ENCODE measurements around the gene RPS6KA2. TPM values are rescaled to one million over a fixed set of nuclear protein-coding genes. Genes with fewer than 3 reads are reported as not detected.

RPS6KA2 gene
- total RNA-seq, 2 experiments from 2014 or later: 9.3 to 10.9 TPM

DNA sequence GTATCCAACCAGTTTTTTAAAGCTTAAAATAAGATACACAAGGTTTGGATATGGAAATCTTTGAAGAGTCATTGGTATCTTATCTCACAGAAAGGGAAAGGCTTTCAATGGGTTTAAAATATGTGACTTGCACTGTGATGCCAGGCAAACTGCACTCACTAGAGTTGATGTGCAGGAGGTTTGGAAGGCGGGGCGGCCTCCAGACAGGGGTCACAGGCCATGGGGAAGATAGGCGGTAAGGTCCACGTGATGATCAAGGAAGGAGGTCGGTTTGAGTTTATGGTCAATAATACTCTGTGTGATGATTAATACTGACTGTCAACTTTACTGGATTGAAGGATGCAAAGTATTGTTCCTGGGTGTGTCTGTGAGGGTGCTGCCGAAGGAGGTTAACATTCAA is 31.1 kb downstream of the RPS6KA2 start:
- ChIA-PET CTCF (no interaction called here), POLR2A (no interaction called here)
- Mint-ChIP-seq H3K36me3 (ENCODE audit: low read depth) (peaks cover 1% of the 10 kb centered on the region), H3K9me3 (ENCODE audit: low read depth) (no peaks in the 10 kb centered on the region), H3K27me3 (no peaks in the 10 kb centered on the region), H3K27ac (no peak overlapping the region), H3K4me1 (no peaks in the 10 kb centered on the region), H3K4me3 (no peak overlapping the region)
- intact Hi-C loops (cut with DNase I, micrococcal nuclease): no loop called here
- ATAC-seq (no peak), DNase-seq (no peak)

DNA sequence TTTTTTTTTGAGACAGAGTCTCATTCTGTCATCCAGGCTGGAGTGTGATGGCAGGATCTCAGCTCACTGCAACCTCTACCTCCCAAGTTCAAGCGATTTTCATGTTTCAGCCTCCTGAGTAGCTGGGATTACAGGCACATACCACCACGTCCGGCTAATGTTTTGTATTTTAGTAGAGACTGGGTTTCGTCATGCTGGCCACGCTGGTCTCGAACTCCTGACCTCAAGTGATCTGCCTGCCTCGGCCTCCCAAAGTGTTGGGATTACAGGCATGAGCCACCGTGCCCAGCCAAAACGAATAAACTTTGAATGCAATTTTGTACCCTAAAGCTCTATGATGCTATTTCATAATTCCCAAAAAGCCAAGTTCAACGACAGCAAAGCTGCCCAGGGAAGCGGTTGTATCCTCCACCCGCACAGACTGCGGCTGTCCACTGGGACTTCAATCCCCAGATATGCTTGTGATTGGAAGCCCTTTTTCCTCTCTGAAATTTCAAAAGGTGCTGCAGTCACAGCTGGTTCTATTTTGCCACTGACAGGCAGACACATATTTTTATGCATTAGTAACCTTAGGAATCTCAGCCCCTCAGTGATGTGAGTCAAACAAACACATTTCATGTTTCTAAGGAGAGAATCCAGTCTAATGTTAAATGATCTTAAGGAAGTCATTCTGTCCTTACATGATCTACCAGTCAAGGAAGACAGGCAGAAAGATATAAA is 31.8 kb downstream of the RPS6KA2 start:
- H3K9me3 Mint-ChIP-seq (ENCODE audit: low read depth): no peaks in the 10 kb centered on the region
- CTCF ChIA-PET: no interaction called here
- H3K4me1 Mint-ChIP-seq: no peaks in the 10 kb centered on the region
- H3K4me3 Mint-ChIP-seq: no peak overlapping the region
- H3K27ac Mint-ChIP-seq: no peak overlapping the region
- ATAC-seq: no peak
- POLR2A ChIA-PET: no interaction called here
- no peaks in the 10 kb centered on the region for H3K27me3 Mint-ChIP-seq
- no peak for DNase-seq
- peaks cover 1% of the 10 kb centered on the region for H3K36me3 Mint-ChIP-seq (ENCODE audit: low read depth)
- intact Hi-C loops (cut with DNase I, micrococcal nuclease): no loop called here

DNA sequence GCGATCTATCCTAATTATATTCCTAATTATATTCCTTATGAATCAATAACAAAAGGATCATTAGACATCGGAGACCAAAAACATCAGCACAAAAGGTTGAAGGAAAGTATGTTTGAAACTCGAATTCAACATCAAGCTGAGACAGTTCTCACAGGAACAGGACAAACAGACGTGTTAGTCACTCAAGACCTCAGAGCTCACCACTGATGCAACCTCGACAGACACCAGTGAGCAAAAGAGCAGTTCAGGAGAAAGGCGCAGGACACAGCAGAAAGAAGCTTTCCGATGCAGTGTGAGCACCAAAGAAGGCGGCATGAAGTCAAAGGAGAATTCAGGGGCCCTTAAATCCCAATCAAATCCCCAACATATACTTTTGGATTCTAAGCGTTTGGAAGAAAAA is 34.2 kb downstream of the RPS6KA2 start:
- POLR2A ChIA-PET: no interaction called here
- no peaks in the 10 kb centered on the region for H3K9me3 Mint-ChIP-seq (ENCODE audit: low read depth)
- no peak overlapping the region for H3K27ac Mint-ChIP-seq
- peaks cover 1% of the 10 kb centered on the region for H3K36me3 Mint-ChIP-seq (ENCODE audit: low read depth)
- DNase-seq: no peak
- CTCF ChIA-PET: no interaction called here
- intact Hi-C loops (cut with DNase I, micrococcal nuclease): no loop called here
- no peak overlapping the region for H3K4me3 Mint-ChIP-seq
- no peaks in the 10 kb centered on the region for H3K27me3 Mint-ChIP-seq
- peaks cover 19% of the 10 kb centered on the region for H3K4me1 Mint-ChIP-seq
- ATAC-seq: no peak

DNA sequence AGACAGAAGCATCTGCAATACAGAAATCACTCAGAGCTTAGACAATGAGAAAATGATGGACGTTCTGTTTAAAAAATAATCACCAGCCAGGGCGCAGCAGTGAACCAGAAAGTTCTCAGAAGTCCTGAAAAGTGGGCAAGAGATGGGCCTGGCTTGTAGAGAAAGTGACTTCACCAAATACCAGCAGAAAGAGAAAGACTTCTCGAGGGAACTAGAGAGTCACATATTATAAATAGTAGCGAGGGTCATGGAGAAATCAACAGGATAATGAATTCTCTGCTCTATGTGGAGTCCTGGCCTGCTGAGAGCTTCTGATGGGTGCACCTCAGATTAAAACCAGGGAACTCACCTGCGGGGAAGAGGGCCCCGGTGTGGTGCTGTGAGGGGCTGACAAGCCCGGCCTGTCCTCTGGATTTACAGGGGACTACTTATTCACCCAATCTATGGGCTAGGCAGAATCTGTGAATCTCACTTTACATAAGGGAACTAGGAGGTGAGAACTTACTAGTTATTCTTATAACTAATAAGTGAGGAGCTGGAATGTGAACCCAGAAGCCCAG is 35.0 kb downstream of the RPS6KA2 start:
- H3K9me3 Mint-ChIP-seq (ENCODE audit: low read depth): no peaks in the 10 kb centered on the region
- CTCF ChIA-PET: interaction anchor here (0.5 to 0.8 kb wide), 2 partner anchors 59 to 759 kb away, joined by 3 read pairs; no protein-coding TSS in a partner anchor
- no peak overlapping the region for H3K27ac Mint-ChIP-seq
- no peak for ATAC-seq
- H3K4me1 Mint-ChIP-seq: peaks cover 20% of the 10 kb centered on the region
- H3K27me3 Mint-ChIP-seq: no peaks in the 10 kb centered on the region
- no peak overlapping the region for H3K4me3 Mint-ChIP-seq
- intact Hi-C loops (cut with DNase I, micrococcal nuclease): no loop called here
- no peaks in the 10 kb centered on the region for H3K36me3 Mint-ChIP-seq (ENCODE audit: low read depth)
- DNase-seq: no peak
- POLR2A ChIA-PET: no interaction called here

DNA sequence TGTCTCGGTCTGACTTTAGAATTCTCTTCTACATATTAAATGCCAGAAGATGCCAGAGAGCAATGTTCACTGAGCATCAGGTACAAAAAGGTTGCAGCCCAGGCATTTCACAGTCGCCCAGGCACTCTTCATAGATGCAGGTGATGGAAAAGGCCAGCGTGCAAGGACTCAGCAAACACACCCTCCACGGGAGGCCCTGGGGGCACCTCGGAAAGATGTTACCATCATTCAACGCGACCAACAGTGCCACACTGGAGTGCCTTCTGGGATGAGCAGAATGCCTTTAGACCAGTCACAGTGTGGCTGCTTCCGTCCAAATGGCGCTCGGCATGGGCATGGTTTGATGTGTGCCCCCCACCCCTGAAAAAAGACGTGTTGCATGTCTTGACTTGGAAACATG is 36.0 kb downstream of the RPS6KA2 start:
- H3K4me3 Mint-ChIP-seq: no peak overlapping the region
- POLR2A ChIA-PET: no interaction called here
- no peaks in the 10 kb centered on the region for H3K27me3 Mint-ChIP-seq
- H3K27ac Mint-ChIP-seq: no peak overlapping the region
- peaks cover 20% of the 10 kb centered on the region for H3K4me1 Mint-ChIP-seq
- H3K36me3 Mint-ChIP-seq (ENCODE audit: low read depth): no peaks in the 10 kb centered on the region
- ATAC-seq (no peak), DNase-seq (no peak)
- no peaks in the 10 kb centered on the region for H3K9me3 Mint-ChIP-seq (ENCODE audit: low read depth)
- CTCF ChIA-PET: no interaction called here
- intact Hi-C loops (cut with DNase I, micrococcal nuclease): no loop called here

DNA sequence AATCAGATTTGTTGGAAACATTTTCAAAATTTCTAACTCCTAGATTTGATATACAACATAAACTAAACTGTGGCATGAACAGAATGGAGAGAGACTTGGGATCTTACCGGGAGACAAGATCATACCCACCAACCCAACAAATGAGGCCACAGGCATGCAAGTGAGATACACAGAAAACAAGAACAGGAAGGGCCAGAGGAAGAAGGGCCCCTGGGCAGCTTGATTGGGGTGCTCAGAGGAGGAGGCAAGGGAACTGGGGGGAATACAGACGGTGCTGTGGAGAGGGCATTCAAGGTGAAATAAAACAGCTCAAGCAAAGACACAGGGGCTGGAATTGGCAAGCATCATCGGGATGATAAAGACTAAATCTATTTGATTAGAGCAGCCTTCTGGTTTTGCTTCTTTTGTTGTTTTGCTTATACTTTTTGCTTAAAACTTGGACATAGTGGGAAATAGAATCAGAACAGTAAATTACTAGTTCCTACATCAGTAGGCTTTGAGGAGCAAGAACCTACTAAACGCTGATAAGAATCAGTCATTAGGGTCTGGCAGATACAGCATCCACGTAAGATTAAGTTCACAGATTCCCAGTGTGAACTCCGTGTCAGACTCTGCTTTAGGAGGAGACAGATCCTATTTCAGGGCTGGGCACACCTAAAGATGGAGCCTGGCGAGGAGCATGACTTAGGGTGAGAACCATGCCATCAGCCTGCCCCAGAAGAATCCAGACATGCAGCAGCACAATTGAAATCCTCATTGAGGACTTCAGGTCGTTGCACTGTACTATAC is 37.1 kb downstream of the RPS6KA2 start:
- Mint-ChIP-seq H3K27me3 (no peaks in the 10 kb centered on the region), H3K36me3 (ENCODE audit: low read depth) (no peaks in the 10 kb centered on the region), H3K9me3 (ENCODE audit: low read depth) (no peaks in the 10 kb centered on the region), H3K4me3 (no peak overlapping the region), H3K4me1 (peaks cover 20% of the 10 kb centered on the region), H3K27ac (no peak overlapping the region)
- ChIA-PET CTCF (no interaction called here), POLR2A (no interaction called here)
- intact Hi-C loops (cut with DNase I, micrococcal nuclease): no loop called here
- DNase-seq (no peak), ATAC-seq (no peak)

DNA sequence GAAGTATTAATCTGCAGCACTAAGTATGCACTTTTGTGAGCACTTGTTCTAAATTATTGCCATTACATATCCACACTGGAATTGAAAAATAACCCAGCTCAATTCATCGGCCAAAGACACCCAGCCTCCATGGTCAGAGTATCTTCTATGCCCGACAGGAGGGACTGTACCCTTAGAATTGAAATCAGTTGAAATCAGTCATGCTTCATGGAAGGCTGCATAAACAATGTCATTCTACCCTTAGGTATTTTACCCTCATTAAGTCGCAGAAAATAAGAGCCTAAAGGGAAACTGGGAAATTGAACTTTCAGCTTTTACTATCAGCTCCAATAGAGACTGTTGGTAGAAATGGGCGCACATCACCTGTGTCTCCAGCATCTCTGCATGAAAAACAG is 37.7 kb downstream of the RPS6KA2 start:
- peak; percentile 61 for ATAC-seq
- no peaks in the 10 kb centered on the region for H3K27me3 Mint-ChIP-seq
- intact Hi-C loops (cut with DNase I, micrococcal nuclease): no loop called here
- peaks cover 20% of the 10 kb centered on the region for H3K4me1 Mint-ChIP-seq
- no peak overlapping the region for H3K4me3 Mint-ChIP-seq
- no peaks in the 10 kb centered on the region for H3K9me3 Mint-ChIP-seq (ENCODE audit: low read depth)
- H3K27ac Mint-ChIP-seq: no peak overlapping the region
- POLR2A ChIA-PET: no interaction called here
- CTCF ChIA-PET: interaction anchor here (0.6 to 0.8 kb wide), 2 partner anchors 23 to 209 kb away, joined by 3 read pairs; no protein-coding TSS in a partner anchor
- no peak for DNase-seq
- no peaks in the 10 kb centered on the region for H3K36me3 Mint-ChIP-seq (ENCODE audit: low read depth)

DNA sequence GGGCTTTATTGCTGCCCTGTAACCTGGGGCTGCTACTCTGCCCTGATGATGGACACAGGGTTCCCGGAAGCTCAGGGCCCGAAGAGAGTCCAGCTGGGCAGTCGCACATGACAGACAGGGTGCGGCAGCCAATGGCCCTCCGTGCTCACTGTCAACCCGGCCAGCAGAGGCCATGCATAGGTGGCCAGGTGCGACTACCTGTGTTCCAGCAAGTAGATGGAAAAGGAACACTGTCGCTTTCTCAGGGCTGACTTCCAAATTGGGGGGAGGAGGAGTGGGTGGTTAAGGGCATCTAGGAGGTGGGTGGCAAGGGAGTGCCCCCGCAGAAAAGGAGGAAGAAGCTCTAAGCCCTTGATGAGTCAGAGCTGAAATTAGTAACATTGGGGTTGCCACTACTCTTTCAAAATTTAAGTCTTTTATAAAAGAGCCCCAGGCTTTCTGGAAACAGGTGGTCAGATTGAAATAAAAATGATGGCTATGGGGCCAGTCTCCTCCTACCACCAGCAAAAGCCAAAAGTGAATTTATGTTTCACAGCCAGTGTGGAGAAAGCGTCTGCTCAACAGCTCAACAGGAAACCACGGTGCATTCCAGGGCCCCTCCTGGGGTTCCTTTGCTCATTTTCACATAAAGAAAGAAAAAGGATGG is 38.2 kb downstream of the RPS6KA2 start:
- ATAC-seq: peak; percentile 50
- CTCF ChIA-PET: interaction anchor here (0.6 to 0.8 kb wide), 2 partner anchors 24 to 208 kb away, joined by 3 read pairs; no protein-coding TSS in a partner anchor
- intact Hi-C loops (cut with DNase I, micrococcal nuclease): no loop called here

DNA sequence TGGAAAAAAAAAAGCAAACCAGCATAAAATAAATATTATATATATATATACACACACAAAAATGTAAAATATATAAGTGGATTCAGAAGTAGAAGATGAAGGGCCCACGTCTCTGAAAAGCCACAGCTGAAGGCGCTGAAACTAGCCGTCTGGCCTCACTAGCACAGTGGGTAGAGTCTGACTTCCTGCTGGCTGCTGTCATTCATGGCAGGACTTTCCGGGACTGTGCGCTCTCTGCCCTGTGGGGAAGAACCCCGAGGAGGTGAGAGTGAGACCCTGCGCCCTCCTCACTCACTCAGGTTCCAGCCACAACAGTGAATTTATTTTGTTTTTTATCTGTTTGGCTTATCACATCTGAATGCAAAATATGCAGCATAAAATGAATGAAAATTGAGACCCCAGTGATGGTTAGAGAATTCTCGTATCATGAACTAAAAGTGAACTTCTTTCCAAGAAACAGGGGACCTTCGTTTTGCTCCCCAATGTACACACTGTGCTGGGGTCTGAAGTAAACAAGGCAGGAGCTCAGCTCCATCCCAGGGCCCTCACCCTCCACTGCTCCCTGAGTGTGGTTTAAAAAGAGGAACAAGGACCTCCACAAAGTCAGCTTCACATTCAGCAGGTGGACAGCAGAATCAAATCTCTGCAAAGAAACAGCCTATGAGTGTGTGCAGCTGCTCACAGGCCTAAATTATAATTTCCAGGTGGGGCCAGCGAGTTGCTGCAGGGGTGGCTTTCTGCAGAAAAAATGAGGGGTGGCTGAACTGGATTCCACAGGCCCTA is 39.2 kb downstream of the RPS6KA2 start:
- ATAC-seq: no peak
- CTCF ChIA-PET: no interaction called here
- no peak for DNase-seq
- H3K36me3 Mint-ChIP-seq (ENCODE audit: low read depth): no peaks in the 10 kb centered on the region
- H3K4me1 Mint-ChIP-seq: peaks cover 20% of the 10 kb centered on the region
- H3K4me3 Mint-ChIP-seq: no peak overlapping the region
- H3K9me3 Mint-ChIP-seq (ENCODE audit: low read depth): no peaks in the 10 kb centered on the region
- POLR2A ChIA-PET: no interaction called here
- intact Hi-C loops (cut with DNase I, micrococcal nuclease): no loop called here
- H3K27ac Mint-ChIP-seq: no peak overlapping the region
- H3K27me3 Mint-ChIP-seq: no peaks in the 10 kb centered on the region

More for the DNA sequence above, 38.2 kb downstream of the RPS6KA2 start:
- DNase-seq: peak; percentile 26
- no peaks in the 10 kb centered on the region for H3K36me3 Mint-ChIP-seq (ENCODE audit: low read depth)
- POLR2A ChIA-PET: no interaction called here
- peaks cover 20% of the 10 kb centered on the region for H3K4me1 Mint-ChIP-seq
- H3K4me3 Mint-ChIP-seq: no peak overlapping the region
- H3K9me3 Mint-ChIP-seq (ENCODE audit: low read depth): no peaks in the 10 kb centered on the region
- no peaks in the 10 kb centered on the region for H3K27me3 Mint-ChIP-seq
- H3K27ac Mint-ChIP-seq: no peak overlapping the region

DNA sequence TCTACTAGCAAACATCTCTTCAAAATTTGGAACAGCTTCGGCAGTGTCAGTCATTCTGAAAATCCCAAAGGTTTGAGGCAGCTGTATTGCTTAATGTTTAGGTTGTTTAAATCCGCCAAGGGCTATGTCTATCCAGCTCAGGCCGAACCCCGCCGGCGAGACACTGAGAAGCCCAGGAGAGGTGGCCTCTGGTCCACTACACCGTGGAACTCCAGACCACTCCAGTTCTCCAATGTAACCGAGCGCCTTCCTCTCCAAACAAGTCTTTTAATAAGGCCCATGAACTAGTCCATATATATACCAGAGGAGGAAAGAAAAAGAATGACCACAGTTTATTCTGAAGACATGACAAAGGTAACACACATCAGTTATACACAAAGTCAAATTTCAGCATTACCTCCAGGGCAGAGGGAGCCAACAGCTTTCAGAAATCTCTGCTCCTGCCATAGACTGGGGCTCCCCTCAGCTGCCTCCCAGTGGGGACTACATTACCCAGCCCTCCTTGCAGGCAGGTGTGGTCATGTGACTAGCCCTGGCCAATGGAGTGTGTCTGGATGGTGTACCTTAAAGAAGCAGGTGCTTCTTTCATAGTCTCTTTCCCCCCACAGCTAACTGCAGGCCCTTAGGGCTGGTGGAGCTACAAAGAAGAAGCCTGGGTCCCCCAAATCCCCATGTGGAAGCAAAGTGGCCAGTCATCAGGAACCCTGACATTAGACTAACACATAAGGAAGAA is 40.5 kb downstream of the RPS6KA2 start, which contains the start of gene RAMACL:
Gene RAMACL, minus strand, starts transcription at position 255 of the 733 bp plus-strand sequence. Its CDS starts 201 bp downstream, at position 54.
- ChIA-PET CTCF (no interaction called here), POLR2A (no interaction called here)
- ATAC-seq (peak; percentile 93), DNase-seq (peak; percentile 71)
- H3K4me3 Mint-ChIP-seq: no peak within 1 kb of the TSS
- H3K9me3 Mint-ChIP-seq (ENCODE audit: low read depth): no peaks in the 10 kb centered on the region
- peaks cover 20% of the 10 kb centered on the region for H3K4me1 Mint-ChIP-seq
- intact Hi-C loops (cut with DNase I, micrococcal nuclease): no loop called here
- H3K27ac Mint-ChIP-seq: no peak within 1 kb of the TSS
- no peaks in the 10 kb centered on the region for H3K27me3 Mint-ChIP-seq
- H3K36me3 Mint-ChIP-seq (ENCODE audit: low read depth): no peaks in the 10 kb centered on the region

Measured in activated CD4-positive, alpha-beta T cell treated with anti-CD3 and anti-CD28 coated beads for 36 hours (primary cell).